ENCODE data around the gene UBE3C.
A peak's percentile ranks its signal among the peaks of the same experiment; 100 is the strongest.
"Not testable (repeated sequence)": the region's sequence is repeated elsewhere in the genome, so short reads cannot be mapped to it uniquely, and the experiment has no call there.

The UBE3C gene

DNA sequence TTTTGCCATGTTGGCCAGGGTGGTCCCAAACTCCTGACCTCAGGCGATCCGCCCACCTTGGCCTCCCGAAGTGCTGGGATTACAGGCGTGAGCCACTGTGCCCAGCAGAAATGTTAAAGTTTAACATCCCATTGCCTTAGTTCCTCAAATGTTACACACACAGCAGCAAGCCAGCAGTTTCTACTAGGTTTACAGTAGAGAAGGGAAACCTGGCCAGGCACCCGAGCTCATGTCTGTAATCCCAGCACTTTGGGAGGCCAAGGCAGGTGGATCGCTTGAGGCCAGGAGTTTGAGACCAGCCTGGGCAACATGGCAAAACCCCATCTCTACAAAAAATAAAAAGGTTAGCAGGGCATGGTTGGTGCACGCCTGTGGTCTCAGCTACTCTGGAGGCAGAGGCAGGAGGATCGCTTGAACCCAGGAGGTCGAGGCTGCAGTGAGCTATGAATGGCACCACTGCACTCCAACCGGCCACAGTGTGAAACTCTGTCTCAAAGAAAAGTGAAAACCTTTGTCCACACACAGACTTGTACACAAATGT lies 135.4 kb downstream of the UBE3C start:
- DNase-seq = not testable (repeated sequence)

DNA sequence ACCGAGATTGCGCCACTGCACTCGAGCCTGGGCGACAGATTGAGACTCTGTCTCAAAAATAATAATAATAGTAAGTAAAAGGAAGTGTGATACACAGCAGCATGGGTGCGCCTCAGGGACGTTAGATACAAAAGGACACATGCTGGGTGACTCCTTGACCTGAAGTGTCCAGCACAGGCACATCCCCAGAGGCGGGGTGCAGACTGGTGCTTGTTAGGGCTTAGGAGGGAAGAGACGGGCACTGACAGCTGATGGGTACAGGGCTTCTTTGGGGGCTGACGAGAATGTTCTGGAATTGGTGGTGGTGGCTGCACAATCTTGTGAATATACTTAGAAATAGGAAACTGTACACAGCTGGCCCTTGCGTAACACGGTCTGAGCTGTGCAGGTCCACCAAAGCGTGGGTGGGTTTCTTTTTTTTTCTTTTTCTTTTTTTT lies 136.3 kb downstream of the UBE3C start:
- DNase-seq = no peak

DNA sequence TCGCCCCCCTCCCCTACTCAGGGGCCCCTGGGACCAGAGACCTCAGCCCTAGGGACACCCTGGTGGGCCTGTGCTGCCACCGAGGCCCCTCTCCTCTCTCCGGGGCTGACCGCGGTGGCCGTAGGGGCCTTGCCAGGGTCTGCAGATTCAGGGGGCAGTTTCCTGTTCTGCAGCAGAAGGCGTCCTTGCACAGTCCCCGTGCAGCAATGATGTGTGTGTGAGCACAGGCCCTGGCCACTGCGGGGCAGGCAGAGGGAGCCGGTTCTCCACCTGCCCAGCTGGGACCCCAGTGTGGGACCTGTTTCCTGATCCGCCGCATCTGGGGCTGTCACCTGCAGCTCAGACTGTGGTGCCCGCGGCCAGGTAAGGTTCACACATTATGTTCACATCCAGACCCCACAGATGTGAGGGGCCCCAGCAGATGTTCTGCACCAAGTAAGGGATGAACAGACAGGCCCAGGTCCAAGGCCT lies 137.4 kb downstream of the UBE3C start:
- DNase-seq = no peak

DNA sequence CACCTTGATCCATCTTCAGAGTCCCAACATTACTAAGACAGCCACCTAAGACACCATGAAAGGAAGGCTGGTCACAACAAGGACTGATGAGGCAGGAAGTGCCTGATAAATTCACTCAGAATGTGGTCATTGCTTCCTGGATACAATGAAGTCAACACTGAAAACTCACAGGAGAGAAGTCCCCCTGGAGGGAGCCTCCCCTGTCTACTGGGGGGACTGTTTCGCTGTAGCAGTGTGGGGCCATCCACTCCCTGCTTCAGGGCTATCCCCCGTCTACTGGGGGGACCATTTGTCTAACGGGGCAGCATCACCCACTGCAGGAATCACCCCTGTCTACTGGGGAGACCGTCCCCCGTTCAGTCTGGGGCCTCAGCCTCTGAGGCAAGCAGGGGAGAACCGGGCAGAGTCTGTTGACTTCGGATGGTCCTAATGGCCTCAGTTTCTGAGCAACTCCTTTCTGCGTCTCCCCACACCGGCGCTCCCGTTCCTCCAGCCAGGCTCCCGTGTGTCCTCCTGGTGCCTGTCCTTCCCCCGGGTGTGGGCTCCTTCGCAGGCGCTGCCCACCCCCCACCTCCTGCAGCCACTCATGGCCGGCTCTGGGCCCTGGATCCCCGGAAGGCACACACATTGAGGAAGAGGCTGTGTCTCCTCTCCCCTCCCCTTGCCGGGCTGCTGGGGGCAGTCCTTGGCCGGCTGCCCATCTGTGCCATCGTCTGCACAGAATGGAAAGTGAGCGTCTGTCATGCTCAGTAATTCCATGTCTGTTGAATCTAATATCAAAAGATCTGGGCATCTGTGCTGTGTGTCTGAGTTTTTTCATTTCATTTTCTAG lies 138.2 kb downstream of the UBE3C start:
- peak in 2 of 3 experiments; percentile 24 to 54 for DNase-seq

DNA sequence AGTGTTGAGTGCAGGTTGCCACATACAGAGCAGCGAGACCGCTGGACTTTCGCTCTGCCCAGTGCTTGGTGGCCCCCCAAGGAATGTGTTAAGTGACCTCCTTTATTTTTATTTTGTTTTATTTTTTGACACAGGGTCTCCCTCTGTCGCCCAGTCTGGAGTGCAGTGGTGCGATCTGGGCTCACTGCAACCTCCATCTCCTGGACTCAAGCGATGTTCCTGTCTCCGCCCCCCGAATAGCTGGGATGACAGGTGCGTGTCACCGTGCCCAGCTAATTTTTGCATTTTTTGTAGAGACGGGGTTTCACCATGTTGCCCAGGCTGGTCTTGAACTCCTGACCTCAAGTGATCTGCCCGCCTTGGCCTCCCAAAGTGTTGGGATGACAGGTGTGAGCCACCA lies 138.8 kb downstream of the UBE3C start:
- not testable (repeated sequence) for DNase-seq

DNA sequence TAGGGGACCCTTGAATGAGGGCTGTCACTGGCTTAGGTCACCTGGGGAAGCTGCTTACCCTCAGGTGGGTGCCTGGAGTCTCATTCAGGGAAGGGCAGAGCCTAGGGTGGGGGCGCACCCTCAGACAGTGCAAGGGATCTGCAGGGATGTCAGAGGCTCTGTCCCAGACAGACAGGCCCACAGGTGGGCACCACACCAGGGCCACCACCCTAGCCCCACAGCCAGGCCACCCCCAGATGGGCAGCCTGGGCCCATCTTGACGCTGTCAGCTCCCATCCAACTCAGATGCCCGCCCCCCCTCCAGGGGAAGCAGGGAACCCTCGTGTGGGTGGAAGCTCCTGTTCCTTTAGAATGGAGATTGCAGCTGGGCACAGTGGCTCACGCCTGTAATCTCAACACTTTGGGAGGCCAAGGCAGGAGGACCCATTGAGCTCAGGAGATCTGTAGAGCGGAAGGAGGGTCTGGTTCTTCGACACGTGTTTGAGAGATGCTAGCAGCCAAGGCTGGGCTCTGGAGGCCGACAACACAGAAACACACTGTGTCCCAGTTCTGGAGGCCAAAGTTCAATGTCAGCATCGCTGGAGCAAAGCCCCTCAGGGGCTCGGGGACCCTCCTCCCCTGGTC lies 139.6 kb downstream of the UBE3C start:
- DNase-seq = no peak

DNA sequence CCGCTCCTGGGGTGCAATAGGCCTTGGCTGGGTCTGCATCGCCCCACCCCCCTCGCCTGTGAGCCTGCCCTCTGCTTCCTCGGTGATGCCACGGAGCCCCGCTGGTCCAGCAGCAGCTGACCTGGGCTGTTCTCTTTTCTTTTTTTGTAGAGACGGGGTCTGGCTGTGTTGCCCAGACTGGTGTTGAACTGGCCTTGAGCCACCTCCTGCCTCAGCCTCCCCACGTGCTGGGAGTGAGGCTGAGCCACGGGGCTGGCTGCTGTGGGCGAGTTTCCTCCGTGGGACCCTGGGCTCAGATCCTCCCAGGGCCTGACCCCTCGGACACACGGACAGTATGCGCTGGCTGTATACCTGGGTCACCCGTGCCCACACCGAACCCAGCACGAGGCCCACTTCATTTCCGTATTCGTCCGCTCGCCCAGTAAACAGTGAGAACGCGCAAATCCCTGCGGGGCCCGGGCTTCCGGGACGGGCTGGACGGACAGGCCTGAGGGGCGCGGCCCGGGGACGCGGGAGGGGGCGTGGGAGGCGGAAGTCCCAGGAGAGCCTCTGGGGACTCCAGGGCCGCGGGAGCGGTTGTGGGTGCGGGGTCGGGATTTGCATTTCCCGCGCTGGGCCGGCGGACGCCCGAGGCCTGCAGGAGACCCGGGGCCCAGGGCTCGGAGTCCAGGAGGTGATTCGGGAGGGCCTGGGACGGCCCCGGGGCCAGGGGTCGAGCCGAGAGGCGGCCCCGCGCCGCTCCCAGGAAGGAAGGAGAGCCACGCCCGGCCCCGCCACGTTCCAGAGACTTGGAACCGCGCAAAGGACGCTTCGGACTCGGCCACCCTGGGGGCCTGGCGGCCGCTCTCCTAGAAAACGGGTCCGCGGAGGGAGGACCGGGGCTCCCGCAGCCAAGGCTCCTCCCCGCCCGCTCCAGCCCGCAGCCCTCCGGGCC lies 140.3 kb downstream of the UBE3C start:
- DNase-seq = no peak

DNA sequence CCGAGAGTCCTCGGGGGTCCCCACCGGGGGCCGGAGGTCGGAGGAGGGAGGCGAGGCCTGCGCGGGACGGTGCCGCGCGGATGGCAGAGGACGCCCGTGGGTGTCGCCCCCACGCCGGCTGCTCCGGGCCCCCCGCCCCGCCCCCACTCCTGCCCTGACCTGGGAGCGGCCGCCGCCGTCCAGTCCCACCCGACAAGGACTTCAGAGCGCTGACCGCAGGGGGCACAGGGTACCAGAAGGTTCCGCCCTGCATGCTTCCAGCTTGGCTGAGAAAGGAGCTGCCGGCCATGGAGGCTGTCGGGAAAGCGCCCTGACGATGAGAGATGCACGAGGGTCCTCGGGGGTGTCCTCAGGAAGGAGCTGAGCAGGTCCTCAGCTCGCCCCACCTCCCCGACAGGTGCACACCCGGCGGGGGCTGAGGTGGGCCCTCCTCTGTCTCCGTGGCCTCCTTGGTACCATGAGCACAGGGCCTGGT lies 141.1 kb downstream of the UBE3C start:
- DNase-seq = no peak

DNA sequence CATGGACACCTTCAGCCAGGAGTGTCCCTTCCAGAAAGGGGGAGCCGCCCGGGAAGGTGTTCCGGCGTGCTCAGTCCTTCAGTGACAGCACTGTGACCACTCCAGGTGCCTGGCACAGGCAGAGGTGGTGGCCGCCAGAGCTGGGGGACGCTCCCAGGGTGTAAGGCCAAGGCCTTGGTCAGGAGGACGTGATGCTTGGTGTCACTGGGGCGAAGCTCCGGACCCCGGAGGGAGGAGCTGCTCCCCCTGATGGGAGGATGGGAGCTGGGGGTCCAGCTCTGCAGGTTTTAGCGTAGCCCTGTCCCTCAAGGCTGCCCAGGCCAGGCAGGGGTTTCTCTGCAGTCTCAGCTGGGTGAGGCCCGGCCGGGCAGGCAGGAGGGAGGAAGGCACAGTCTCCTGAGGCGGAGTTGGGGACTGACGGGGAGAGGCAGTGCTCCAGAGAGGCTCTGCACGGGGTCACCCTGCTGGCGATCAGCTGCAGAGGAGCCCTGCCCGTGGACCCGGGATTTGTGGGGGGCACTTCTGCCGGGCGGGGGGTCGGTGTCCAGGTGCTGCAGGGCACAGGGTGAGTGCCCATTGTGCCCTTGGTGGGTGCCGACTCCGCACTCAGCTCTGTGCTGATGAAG lies 141.6 kb downstream of the UBE3C start:
- DNase-seq = no peak

DNA sequence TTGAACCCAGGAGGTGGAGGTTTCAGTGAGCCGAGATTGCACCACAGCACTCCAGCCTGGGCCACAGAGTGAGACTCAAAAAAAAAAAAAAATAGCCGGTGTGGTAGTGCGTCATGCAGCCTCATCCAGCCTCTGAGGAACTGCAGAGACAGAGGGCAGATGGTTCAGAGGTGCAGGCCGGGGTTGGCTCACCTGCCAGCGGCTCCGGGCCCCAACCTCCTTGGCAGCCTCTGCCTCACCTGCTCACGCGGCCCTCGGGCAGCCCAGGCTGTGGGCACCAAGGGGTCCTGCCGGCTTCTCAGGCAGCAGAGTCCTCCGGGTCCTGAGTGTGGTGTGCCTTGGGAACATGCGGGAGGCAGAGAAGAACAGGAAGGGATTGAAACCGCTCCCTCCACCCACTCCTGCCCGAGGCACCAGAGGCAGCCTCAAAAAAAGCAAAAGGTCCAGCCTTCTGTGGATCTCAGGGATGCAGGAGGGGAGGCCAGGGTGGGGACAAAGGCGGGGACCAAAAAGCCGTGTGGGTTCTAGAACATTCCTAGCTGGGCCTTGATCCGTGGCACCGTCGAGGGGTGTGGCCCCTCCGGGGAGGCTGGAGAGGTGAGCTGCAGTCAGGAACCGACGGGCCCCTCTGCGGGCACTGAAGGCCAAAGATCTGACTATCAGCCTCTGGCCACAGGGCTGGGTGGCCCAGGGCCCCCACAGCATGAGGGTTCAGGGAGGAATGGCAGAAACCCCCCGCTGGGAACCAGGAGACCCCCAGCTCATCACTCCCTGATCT lies 142.7 kb downstream of the UBE3C start:
- no peak for DNase-seq

DNA sequence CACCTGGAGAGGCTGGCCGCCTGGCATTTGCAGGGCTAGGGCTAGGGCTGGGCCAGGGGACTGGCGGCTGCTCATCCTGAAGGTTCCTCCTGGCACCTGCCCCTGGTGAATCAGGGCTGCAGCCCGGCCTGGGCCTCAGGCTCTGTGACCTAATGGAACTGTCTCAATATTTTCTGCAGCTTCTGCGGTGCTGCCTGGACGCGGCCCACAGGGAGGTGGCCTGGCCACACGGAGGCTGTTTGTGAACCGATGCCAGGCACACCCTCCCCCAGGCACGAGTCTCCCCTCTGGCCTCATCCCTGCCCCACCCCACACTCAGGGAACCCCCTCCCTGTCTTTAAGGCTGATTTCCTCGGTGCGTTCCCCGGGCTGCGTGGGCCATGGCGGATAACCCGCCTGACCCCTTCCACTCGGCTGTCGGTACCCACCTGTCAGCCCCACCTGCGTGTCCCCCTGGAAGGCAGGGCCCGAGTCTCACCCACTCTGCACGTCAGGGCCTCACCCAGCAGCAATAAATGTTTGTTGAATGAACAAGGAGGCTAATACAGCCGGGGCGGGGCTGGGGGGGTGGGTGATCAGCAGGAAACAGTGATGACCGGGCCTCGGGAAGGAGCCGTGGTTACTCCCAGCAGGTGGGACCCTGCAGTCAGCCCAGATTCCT lies 143.5 kb downstream of the UBE3C start:
- DNase-seq = no peak

DNA sequence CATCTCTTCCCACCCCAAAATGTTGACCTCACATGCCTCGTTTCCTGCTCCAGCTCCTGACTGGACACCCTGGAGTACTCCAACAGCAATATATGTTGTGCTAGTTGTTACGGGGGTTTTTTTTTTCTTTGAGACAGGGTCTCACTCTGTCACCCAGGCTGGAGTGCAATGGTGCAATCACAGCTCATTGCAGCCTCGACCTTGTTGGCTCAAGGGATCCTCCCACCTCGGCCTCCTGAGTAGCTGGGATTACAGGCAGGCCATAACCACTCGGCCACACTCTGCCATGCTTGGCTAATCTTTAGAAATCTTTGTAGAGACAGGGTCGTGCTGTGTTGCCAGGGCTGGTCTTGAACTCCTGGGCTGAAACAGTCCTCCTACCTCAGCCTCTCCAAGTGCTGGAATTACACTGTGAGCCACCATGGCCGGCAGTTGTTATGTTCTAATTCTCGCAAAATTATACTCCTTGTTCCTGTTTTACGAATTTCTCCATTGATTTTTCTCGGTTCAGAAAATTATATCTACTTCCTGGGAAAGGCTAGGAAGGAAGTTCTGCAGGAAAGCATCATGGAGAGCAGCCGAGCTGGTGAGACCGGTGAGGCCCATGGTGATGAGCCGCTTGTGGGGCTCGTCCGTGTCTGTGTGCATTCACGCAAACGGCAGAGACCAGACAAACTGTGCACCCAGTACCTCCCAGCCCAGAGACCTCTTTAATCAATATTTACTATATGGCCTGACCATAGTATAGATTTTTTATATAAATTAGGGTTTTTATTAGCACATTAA lies 145.7 kb downstream of the UBE3C start:
- DNase-seq = no peak

DNA sequence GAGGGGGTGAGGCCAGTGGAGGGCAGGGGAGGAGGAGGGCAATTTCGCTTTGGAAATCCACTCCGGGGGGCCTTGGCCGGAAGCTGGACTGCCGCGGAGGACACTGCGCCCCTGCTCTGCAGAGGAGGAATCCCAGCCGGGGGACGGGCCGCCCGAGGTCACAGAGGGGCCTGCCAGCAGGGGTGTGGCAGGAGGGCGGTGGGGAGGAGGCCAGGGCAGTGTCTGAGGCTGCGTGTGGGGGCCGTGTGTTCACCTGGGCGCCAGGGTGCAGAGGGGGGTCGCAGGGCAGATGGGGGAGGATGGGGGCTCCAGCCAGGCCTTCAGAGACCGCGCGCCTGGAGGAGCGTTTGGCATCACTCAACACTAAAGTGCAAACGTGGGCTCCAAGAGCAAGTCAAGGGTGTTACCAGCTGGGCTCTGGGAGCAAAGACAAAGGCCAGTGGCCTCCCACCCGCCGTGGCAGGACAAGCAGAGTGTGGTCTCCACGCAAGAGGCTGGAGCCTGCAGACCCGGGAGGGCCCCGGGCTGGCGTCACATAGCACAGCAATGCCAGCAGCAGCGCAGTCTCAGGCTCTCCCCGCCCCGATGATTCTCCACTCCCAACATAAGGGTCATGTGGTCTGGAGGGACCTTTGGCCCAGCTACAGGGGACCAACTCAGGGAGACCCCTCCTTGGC lies 152.8 kb downstream of the UBE3C start:
- DNase-seq = no peak

DNA sequence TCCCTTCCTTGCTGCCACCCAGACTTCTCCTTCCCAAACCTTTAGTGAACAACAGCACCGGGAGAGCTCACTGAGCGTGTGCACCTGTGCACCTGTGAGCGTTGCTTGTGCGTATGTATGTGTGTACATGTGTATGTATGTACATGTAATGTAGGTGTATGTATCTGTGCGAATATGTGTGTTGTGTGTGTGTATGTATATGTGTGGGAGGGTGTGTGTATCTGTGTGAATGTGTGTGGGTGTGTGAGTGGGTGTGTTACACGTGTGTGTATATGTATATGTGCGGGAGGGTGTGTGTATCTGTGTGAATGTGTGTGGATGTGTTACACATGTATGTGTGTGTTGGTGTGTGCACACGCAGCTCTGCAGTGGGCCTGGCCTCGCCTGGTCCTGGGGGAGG lies 153.5 kb downstream of the UBE3C start:
- no peak for DNase-seq

DNA sequence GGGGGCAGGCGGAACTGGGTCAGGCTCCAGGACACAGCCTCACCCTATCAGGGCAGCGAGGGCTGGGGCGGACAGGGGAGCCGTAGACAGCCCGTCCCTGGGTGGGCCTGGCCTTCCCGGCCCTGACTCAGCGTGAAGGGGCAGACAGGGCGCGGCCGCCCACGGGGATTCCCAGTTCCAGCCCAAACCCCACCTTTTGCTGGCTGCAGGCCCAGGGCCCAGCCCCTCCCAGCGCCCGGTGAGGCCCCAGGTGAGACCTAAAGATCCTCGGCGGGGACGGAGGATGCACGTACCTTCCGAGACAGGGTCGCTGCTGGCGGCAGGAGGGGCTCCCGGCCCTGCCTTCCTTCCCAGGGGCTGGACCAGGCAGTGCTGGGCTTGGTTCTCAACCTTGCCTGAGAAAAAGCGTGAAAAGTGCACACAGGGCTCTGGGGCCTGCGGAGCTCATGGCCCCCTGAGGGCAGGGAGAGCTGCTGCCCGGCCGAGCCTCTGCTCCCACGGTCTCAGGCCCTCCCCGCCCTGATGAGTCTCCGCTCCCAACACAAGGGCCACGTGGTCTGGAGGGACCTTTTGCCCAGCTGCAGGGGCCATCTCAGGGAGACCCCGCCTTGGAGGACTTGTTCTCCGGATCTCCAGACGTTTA lies 154.2 kb downstream of the UBE3C start:
- DNase-seq = no peak

DNA sequence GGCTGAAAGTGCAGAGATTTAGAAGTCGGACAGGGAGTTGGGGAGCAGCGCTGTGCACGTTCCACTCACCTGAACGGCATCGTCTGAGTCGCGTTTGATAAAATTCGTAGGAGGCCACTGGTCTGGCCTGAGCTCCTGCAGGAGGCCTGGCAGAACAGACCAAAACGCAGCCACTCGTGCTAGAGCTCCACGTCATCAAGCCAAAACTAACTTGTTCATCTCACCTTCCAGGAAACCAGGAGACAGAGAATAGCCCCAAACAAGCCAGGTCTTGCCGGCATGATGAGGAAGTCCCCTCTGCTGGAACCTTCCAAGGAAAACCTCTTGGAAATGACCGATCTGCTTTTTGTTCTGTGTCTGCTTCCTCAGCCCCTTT lies 154.7 kb downstream of the UBE3C start:
- no peak for DNase-seq

DNA sequence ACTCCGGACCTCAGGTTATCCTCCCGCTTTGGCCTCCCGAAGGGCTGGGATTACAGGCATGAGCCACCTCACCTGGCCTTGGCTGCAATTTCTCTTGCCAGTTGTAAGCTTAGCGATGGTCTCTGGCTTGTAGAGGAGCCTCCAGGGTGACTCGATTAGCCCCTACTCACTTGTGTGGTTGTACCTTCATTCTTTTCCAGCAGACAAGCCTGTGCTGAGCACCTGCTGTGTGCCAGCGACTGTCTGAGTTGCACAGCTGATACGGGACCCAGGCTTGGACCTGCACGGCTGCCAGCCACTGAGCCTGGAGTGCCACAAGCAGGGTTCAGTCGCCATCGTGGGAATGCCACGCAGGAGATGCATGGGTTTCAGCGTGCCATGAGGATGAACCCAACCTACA lies 156.0 kb downstream of the UBE3C start:
- DNase-seq = no peak

DNA sequence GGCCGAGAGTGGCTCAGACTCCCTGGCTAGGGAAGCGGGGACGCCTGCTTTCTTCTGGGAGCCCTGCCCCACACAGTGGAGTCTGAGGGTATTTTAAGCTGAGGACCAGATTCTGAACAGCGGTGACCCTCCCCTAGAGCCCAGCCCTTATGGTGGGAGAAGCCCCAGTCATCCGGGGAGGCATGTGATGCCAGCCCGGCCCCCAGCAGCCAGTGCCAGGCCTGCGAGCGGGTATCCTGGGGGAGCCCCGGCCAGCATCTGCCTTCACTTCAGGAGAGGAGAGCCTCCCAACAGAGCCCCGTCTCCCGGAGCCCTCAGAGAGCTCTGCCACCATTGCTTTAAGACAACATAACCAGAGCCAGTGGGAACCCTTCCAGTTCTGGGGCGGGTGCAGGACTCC lies 156.6 kb downstream of the UBE3C start:
- DNase-seq = no peak

DNA sequence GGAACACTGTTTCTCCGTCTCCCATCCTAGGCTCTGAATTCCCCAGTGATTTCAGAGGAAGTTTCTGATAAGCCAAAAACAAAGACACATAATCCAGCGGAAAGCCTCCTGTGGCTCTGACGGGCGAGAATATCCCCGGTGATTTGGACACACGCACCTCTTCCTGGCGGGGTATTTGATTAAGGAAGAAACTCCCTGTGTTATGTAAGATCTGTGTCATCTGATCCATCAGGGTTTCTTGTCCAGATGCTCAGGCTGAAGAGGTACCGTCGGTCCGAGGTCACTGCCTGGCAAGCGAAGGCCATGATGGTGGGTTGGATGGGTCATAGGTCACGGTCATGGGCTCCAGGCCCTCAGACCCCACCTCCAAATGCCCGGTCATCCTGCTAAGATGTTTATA lies 158.5 kb downstream of the UBE3C start:
- no peak for DNase-seq

All from NCI-H1417 (cell line).